ENCODE results near the gene SNCB.

GRCh38 chr5:176574297-176574591 is 56.1 kb downstream of the SNCB start:
- no peak for TF ChIP-seq CTCF (IDR thresholded peaks at IDR 0.05)
- no peak for TF ChIP-seq POLR2A (IDR thresholded peaks at IDR 0.05)

Measured in ovary (tissue), 3 donors.